Hematopoietic multipotent progenitor cell treated with erythropoietin and hydrocortisone succinate and interleukin-3 and kit ligand, for 4 days (in vitro differentiated cells): Measurements from ENCODE around the gene MCTP2.
"Not testable (repeated sequence)": the region's sequence is repeated elsewhere in the genome, so short reads cannot be mapped to it uniquely, and the experiment has no call there.

Experiments
- DNase-seq: peaks from one replicate; pipeline ENCODE4 v3.0.0-alpha.2; 2015

Gene MCTP2

GRCh38 chr15:94467034-94467433, 235.7 kb downstream of the MCTP2 start:
- DNase-seq: no peak

DNA sequence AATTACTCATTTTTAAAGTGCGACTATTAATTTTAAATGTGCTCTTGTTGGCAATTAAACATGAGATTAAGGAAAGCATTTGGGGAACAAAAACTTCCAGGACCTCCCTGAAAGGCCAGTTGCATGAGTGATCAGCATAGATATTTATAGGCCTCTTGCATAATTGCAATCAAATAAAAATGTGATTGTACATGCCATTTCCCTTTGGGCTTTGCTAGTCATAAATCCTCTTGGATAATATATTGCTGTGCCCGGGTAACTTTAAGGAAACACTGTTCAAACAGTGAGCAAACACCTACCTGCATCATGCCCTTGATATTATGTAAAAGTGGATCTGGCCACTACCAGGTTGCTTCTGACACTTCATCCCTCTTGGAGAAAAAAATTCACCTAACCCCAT, 239.1 kb downstream of the MCTP2 start:
- no peak for DNase-seq

- no peak for DNase-seq
These were observed 245.3 kb downstream of the MCTP2 start for GRCh38 chr15:94476686-94477085.

- DNase-seq: no peak
These were observed 246.7 kb downstream of the MCTP2 start for GRCh38 chr15:94477913-94478553.

GRCh38 chr15:94478763-94479162, 247.4 kb downstream of the MCTP2 start:
- no peak for DNase-seq

GRCh38 chr15:94480289-94480834, 249.0 kb downstream of the MCTP2 start:
- no peak for DNase-seq

DNA sequence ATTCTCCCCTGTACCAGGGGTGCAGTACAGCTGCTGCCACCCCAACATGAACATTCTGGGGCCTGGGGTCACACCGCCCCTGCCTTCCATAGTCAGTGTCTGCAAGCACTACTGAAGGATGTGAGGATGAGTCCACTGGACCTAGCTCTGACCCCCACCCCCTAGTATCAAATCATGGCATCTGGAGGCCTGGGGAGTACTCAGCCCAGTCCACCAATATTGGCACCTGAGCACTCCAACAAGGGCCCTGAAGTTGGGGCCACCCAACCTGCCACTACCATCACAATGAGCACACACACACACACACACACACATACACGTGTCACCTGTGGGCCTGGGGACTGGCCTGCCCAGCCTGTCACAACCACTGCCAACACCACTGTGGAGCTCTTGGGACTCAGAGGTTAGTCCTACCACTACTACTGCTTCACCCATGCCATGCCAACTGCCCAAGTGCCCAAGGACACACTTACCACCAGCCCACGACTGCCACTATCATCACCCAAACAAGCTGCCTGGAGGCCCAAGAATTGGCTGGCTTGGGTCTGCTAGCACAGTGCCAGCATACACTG, 253.9 kb downstream of the MCTP2 start:
- DNase-seq: no peak

DNA sequence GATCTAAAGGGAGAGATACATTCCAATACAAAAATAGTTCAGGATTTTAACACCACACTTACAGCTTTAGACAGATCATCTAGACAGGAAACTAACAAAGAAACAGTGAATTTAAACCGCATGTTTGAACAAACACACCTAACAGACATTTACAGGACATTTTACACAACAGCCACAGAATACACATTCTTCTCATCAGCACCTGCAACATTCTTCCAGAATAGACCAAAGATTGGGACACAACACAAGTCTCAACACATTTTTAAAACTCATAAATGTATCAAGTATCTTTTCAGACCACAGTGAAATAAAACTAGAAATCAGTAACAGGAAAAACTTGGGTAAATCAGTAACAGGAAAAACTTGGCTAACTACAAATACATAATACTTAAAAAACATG, 256.3 kb downstream of the MCTP2 start:
- no peak for DNase-seq

- DNase-seq: no peak
These were observed 261.8 kb downstream of the MCTP2 start for GRCh38 chr15:94493176-94493575.

GRCh38 chr15:94493586-94493985, 262.2 kb downstream of the MCTP2 start:
- not testable (repeated sequence) for DNase-seq

DNA sequence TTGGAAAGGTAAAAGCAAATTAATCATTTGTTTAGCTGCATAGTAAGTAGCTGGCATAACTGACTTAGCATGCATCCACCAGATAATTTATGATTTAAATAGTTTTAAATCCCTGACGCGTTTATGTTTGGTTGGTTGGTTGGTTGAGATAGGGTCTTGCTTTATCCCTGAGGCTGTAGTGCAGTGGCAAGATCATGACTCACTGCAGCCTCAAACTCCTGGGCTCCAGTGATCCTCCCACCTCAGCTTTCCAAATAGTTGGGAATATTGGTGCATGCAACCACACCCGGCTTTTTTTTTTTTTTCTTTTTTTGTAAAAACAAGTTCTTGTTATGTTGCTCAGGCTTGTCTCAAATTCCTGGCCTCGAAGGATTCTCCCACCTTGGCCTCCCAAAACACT, 263.4 kb downstream of the MCTP2 start:
- DNase-seq: no peak

GRCh38 chr15:94503293-94503692, 271.9 kb downstream of the MCTP2 start:
- DNase-seq: no peak

DNA sequence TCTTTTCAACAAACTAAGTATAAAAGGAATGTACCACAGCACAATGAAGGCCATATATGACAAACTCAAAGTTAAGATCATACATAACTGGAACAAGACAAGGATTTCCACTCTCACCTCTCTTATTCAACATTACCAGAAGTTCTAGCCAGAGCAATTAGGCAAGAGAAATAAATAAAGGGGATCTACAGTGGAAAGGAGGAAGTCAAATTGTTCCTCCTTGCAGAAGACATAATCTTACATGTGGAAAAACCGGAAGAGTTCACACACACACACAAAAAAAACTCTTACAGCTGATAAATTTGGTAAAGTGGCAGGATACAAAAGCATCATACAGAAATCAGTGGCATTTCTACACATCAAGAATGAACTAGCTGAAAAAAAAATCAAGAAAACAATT, 277.9 kb downstream of the MCTP2 start:
- DNase-seq: no peak

GRCh38 chr15:94522125-94522524, 290.8 kb downstream of the MCTP2 start:
- DNase-seq: no peak

DNA sequence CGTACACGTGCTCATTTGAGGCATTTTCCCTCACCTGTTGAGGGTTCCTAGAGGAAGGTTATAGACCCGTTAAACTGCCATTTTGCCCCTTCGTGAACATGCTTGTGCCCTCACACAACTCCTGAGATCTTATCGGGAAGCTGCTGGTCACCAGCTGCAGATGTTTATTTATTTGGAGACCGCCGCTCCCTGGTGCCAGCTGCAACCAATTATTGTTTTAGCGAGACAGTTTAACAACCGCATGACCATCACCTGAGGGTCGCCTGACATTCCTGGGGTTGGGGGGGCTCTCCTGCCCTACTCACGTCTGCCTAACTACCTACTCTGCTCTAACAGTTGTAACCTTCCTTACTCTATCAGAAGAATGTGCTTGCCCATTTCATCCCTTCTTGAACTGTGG, 292.5 kb downstream of the MCTP2 start:
- DNase-seq: no peak

DNA sequence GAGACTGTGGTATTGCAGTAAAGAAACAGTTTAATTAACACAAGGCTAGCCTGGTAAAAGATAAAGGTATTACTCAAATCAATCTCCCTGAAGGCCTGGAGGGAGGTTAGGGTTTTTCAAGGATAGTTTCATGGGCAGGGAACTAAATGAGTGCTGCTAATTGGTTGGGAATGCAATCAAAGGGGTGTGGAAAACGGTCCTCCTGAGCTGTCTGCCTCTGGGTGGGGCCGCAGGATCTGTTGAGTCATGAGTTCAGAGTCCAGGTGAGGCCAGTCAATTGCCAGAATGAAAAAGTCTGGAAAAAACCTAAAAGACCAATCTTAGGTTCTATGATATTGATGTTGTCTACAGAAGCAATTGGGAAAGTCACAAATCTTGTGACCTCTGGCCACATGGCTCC, 293.2 kb downstream of the MCTP2 start:
- DNase-seq: no peak

GRCh38 chr15:94526071-94526689, 294.8 kb downstream of the MCTP2 start:
- peak; percentile 31 for DNase-seq

DNA sequence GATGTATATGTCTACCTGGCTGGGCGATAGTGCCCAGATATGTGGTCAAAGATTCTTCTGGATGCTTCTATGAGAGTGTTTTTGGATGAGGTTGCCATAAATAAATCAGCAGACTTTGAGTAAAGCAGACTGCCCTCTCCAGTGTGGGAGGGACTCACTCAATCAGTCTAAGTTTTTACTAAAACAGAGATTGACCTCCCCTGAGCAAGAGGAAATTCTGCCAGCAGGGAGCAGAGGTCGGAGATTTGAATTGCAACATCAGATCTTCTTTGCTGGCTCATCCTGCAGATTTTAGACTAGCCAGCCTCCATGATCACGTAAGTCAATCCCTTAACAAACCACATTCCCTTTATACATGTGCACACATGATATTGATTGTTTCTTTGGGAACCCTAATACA, 300.9 kb downstream of the MCTP2 start:
- DNase-seq: no peak
